Gastrocnemius medialis (tissue), 4 donors: Measurements from ENCODE around the gene CACNA1C. TPM values are rescaled to one million over a fixed set of nuclear protein-coding genes. Genes with fewer than 3 reads are reported as not detected.
A peak's percentile ranks its signal among the peaks of the same experiment; 100 is the strongest.

Source experiments
- ATAC-seq, 2 donors: fragments of 150-250 bp; one replicate each; pipeline ENCODE4 v1.9.1; 2016
- DNase-seq, 2 donors: peaks; one replicate each; pipeline ENCODE4 v3.0.0-alpha.2; 2019
- H3K27ac ChIP-seq, 4 donors: fragments of 200-600 bp; sonication (generic); 1 replicate in 1 of 4; 2 replicates in 3 of 4; pipeline ENCODE4 v1.5.1; 2016 to 2018; ENCODE audit warnings: mild to moderate bottlenecking in 2 of 4, moderate library complexity in 1 of 4
- H3K27me3 ChIP-seq, 3 donors: fragments of 200-600 bp; sonication (generic) in 2 of 3; 1 replicate in 1 of 3; 2 replicates in 2 of 3; pipeline versions ENCODE4 v1.5.1 to v1.6.0; 2016 to 2019; ENCODE audit warnings: mild to moderate bottlenecking in 1 of 3, moderate library complexity in 1 of 3
- H3K36me3 ChIP-seq, 2 donors: fragments of 200-600 bp; sonication (generic) in 1 of 2; one replicate each; pipeline ENCODE4 v1.5.1; 2017 to 2018
- H3K4me1 ChIP-seq, 2 donors: fragments of 200-600 bp; sonication (generic) in 1 of 2; one replicate each; pipeline ENCODE4 v1.5.1; 2016 to 2017; ENCODE audit warnings: mild to moderate bottlenecking in 2 of 2
- H3K4me3 ChIP-seq, 4 donors: fragments of 200-600 bp; sonication (generic) in 3 of 4; 1 replicate in 1 of 4; 2 replicates in 3 of 4; pipeline ENCODE4 v1.5.1; 2016 to 2019; ENCODE audit warnings: mild to moderate bottlenecking in 2 of 4
- H3K9me3 ChIP-seq, 3 donors: fragments of 200-600 bp; sonication (generic) in 2 of 3; 1 replicate in 1 of 3; 2 replicates in 2 of 3; pipeline ENCODE4 v1.5.1; 2016 to 2019
- CTCF ChIP-seq, 5 experiments: fragments of 450-650 bp in 3 of 5; fragments of 200-600 bp in 2 of 5; sonication (generic) in 2 of 5; IDR thresholded peaks in 4 of 5; conservative IDR thresholded peaks in 1 of 5; 1 replicate in 4 of 5; 2 replicates in 1 of 5; pipeline ENCODE4 v1.5.1; 2016 to 2019; ENCODE audit warnings: antibody characterized with exemption in 5 of 5, mild to moderate bottlenecking in 3 of 5, moderate library complexity in 3 of 5
- POLR2A ChIP-seq, 2 donors: fragments of 450-650 bp; IDR thresholded peaks; one replicate each; pipeline ENCODE4 v1.6.1; 2017; ENCODE audit warnings: antibody characterized with exemption in 2 of 2, mild to moderate bottlenecking in 2 of 2, moderate library complexity in 2 of 2
- in situ Hi-C, 4 donors: fragments of 200-750 bp; cut with MboI; loops; one replicate each; pipeline versions ENCODE4 v1.15.0 to v1.8.0; 2017; ENCODE audit warnings: low sequenced_read_pairs in 4 of 4
- intact Hi-C: fragments of 100-400 bp; cut with DNase I; formaldehyde crosslinking; loops from one replicate; pipeline ENCODE4 v1.15.1; 2023; ENCODE audit warnings: low total_unique reads
- total RNA-seq, 4 donors: library from RNA; depleted of rRNA; stranded (reverse); fragments of >200 nt; gene quantifications; one replicate each; pipeline versions ENCODE4 v1.1.0 to v1.2.3, GENCODE V29; 2016

Gene CACNA1C
- total RNA-seq, 4 donors from 2014 or later: 0.80 to 1.8 (median 0.91) TPM

DNA sequence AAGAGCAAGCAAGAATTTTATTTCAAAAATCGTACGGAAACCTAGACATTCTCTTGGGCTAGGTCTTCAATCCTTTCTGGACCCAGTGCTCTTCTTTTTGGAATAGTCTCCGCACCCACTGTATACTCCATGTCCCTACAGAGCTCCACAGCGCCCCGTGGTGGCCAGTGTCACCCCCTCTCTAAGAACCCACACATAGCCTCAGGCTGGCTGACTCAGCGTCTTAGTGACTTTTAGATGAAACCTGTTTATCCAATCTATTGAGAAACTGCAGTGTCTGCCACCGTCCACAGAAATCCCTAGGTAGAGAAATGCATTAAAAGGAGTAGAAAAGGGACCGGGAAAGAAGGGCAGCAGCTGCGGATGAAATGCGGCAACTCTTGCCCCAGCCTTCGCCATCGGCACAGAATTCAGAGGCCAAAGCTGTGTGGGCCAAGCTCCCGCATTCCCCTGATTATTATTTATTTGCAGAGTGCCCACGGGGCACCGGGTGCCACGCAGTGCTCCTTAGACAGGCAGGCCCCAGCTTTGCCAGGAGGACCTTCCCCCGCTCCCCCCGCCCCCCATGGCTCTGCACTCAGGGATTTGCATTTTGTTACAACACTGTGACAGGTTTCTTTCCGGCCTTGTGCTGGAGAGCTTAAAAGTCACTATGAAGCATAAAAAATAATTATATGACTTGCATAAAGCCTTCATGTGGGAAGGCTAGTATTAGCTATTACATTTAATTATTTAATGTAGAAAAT, 571.9 kb downstream of the CACNA1C start:
- no peak overlapping the region for H3K27ac ChIP-seq
- no peaks in the 10 kb centered on the region for H3K4me1 ChIP-seq
- peaks cover 0 to 8% (median 2%) of the 10 kb centered on the region in 3 donors for H3K27me3 ChIP-seq
- ATAC-seq: no peak
- intact Hi-C loops: no loop called here
- H3K36me3 ChIP-seq: no peaks in the 10 kb centered on the region
- no peaks in the 10 kb centered on the region for H3K9me3 ChIP-seq
- no peak for TF ChIP-seq POLR2A (IDR thresholded peaks at IDR 0.05)
- no peak for TF ChIP-seq CTCF (IDR thresholded peaks at IDR 0.05 in 4 of 5, conservative IDR thresholded peaks at IDR 0.05 in 1 of 5)
- in situ Hi-C loops: no loop called here
- H3K4me3 ChIP-seq: no peak overlapping the region
- DNase-seq: no peak

GRCh38 chr12:2625289-2625612, 572.5 kb downstream of the CACNA1C start:
- no peak for ATAC-seq
- in situ Hi-C loops (no loop called here), intact Hi-C loops (no loop called here)
- H3K4me3 ChIP-seq: no peak overlapping the region
- no peak for DNase-seq
- no peaks in the 10 kb centered on the region for H3K36me3 ChIP-seq
- H3K9me3 ChIP-seq: no peaks in the 10 kb centered on the region
- no peaks in the 10 kb centered on the region for H3K4me1 ChIP-seq
- no peak overlapping the region for H3K27ac ChIP-seq
- H3K27me3 ChIP-seq: peaks cover 0 to 8% (median 2%) of the 10 kb centered on the region in 3 donors
- TF ChIP-seq CTCF (IDR thresholded peaks at IDR 0.05 in 4 of 5, conservative IDR thresholded peaks at IDR 0.05 in 1 of 5) (no peak), POLR2A (IDR thresholded peaks at IDR 0.05) (no peak)

GRCh38 chr12:2627076-2627834, 574.5 kb downstream of the CACNA1C start:
- H3K27me3 ChIP-seq: peaks cover 0 to 8% (median 2%) of the 10 kb centered on the region in 3 donors
- DNase-seq (no peak), ATAC-seq (no peak)
- no peaks in the 10 kb centered on the region for H3K36me3 ChIP-seq
- no peak for TF ChIP-seq CTCF (IDR thresholded peaks at IDR 0.05 in 4 of 5, conservative IDR thresholded peaks at IDR 0.05 in 1 of 5)
- no peak for TF ChIP-seq POLR2A (IDR thresholded peaks at IDR 0.05)
- in situ Hi-C loops: no loop called here
- no peak overlapping the region for H3K4me3 ChIP-seq
- H3K27ac ChIP-seq: no peak overlapping the region
- intact Hi-C loops: no loop called here
- no peaks in the 10 kb centered on the region for H3K4me1 ChIP-seq
- no peaks in the 10 kb centered on the region for H3K9me3 ChIP-seq

GRCh38 chr12:2627835-2628191, 575.0 kb downstream of the CACNA1C start:
- H3K9me3 ChIP-seq: no peaks in the 10 kb centered on the region
- H3K27ac ChIP-seq: peak overlapping the region in 1 of 4 donors; percentile 12
- intact Hi-C loops: no loop called here
- no peaks in the 10 kb centered on the region for H3K4me1 ChIP-seq
- H3K4me3 ChIP-seq: no peak overlapping the region
- no peak for ATAC-seq
- in situ Hi-C loops: no loop called here
- DNase-seq: no peak
- TF ChIP-seq CTCF (IDR thresholded peaks at IDR 0.05 in 4 of 5, conservative IDR thresholded peaks at IDR 0.05 in 1 of 5) (no peak), POLR2A (IDR thresholded peaks at IDR 0.05) (no peak)
- no peaks in the 10 kb centered on the region for H3K36me3 ChIP-seq
- H3K27me3 ChIP-seq: peaks cover 0 to 10% (median 2%) of the 10 kb centered on the region in 3 donors
